ENCODE data around the gene DGKI. TPM values are rescaled to one million over a fixed set of nuclear protein-coding genes. Genes with fewer than 3 reads are reported as not detected.
"Not testable (repeated sequence)": the region's sequence is repeated elsewhere in the genome, so short reads cannot be mapped to it uniquely, and the experiment has no call there.

DGKI gene
- total RNA-seq, 2 experiments from 2014 or later = 0.53 to 0.91 TPM

DNA sequence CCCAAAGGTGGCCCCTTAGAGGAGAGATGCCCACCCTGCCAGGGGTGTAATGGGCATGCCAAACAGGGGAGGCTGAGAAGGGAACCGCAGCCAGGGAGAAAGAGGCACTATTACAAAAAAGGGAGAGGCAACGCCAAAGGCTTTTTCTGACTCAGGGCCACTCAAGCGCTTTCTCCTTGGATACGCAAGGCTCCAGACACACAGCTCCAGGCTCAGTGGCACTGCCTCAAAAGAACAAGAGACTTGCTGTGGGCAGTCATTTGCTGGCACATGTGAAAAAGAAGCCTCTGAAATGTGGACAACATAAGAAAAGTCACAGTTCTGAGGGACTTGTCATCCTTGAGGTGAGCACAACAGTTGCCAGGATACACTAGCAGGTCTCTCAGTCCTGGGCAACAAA lies 128.4 kb downstream of the DGKI start:
- Mint-ChIP-seq H3K9me3 (no peaks in the 10 kb centered on the region), H3K4me3 (no peak overlapping the region), H3K36me3 (ENCODE audit: low read depth) (no peaks in the 10 kb centered on the region), H3K27ac (no peak overlapping the region), H3K4me1 (no peaks in the 10 kb centered on the region), H3K27me3 (peaks cover 3% of the 10 kb centered on the region)
- DNase-seq = no peak
- ChIA-PET CTCF (no interaction called here), POLR2A (no interaction called here)

DNA sequence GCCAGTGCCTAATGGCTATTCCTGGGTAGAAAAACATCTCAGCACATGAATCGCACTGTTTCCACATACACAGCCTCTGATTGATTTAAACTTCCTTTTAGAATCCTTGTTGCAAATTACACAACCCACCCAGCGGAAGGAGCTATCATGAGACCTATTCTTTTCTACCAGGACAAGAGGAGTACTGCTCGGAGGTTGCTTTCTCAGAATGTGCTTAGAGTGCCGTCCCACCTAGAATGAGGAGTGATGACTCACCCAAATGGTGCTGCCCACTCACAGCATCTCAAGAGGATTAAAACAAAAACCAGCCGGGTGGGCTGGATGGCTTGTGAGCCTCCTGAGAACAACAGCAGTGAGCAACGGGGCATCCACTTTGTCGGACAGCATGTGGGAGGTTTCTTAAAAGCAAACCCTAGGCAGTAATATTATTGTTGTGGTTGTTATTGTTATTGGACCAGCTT lies 128.9 kb downstream of the DGKI start:
- no peak for DNase-seq
- ChIA-PET CTCF (no interaction called here), POLR2A (no interaction called here)
- Mint-ChIP-seq H3K27me3 (peaks cover 3% of the 10 kb centered on the region), H3K9me3 (no peaks in the 10 kb centered on the region), H3K4me3 (no peak overlapping the region), H3K27ac (no peak overlapping the region), H3K36me3 (ENCODE audit: low read depth) (no peaks in the 10 kb centered on the region), H3K4me1 (no peaks in the 10 kb centered on the region)

GRCh38 chr7:137717045-137717444 lies 129.7 kb downstream of the DGKI start:
- H3K27me3 Mint-ChIP-seq = peaks cover 3% of the 10 kb centered on the region
- CTCF ChIA-PET = no interaction called here

DNA sequence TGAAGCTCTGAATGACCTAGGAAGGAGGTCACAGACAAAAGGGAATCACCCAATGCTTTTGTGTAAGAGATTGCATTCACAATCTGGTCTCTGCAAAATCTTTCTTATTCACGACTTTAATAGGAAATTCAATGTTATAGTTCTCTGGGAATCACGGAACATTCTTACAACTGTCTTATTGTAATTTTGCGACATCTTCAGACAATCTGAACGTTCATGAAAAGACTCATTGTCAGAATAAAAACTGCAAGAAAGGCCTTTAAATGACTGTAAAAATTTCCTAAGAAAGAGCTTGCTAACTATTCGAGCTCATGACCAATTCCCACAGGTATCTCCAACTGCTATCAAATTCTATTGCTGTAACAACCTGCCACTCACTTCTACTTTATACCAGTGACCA lies 130.7 kb downstream of the DGKI start:
- no peak overlapping the region for H3K4me3 Mint-ChIP-seq
- H3K36me3 Mint-ChIP-seq (ENCODE audit: low read depth) = no peaks in the 10 kb centered on the region
- no peaks in the 10 kb centered on the region for H3K4me1 Mint-ChIP-seq
- no peaks in the 10 kb centered on the region for H3K9me3 Mint-ChIP-seq
- no peak overlapping the region for H3K27ac Mint-ChIP-seq
- ChIA-PET POLR2A (no interaction called here), CTCF (no interaction called here)
- peaks cover 3% of the 10 kb centered on the region for H3K27me3 Mint-ChIP-seq
- no peak for DNase-seq

More at GRCh38 chr7:137717045-137717444, 129.7 kb downstream of the DGKI start:
- no peaks in the 10 kb centered on the region for H3K36me3 Mint-ChIP-seq (ENCODE audit: low read depth)
- no peak overlapping the region for H3K4me3 Mint-ChIP-seq
- H3K4me1 Mint-ChIP-seq = no peaks in the 10 kb centered on the region
- no peak for DNase-seq
- no peak overlapping the region for H3K27ac Mint-ChIP-seq
- H3K9me3 Mint-ChIP-seq = no peaks in the 10 kb centered on the region
- POLR2A ChIA-PET = no interaction called here

DNA sequence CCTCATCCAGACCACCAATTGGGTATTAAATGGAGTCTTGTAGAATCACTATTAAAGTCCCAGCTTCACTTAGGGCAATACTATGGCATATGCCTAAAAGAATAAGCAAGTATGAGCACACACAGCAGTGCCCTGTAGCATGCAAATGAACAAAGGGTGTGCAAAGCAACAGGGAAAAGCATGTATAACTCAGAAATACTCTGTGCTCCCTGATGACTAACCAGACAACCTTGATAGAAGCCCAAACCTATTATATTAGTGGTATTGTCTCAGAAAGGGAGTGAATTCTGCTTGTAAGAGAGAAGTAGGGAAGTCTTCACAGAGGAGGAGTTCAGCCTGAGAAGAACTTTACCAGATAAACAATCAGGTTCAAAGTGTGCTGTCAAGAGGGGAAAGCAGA lies 131.2 kb downstream of the DGKI start:
- H3K27ac Mint-ChIP-seq = no peak overlapping the region
- ChIA-PET POLR2A (no interaction called here), CTCF (no interaction called here)
- no peaks in the 10 kb centered on the region for H3K36me3 Mint-ChIP-seq (ENCODE audit: low read depth)
- DNase-seq = no peak
- no peak overlapping the region for H3K4me3 Mint-ChIP-seq
- H3K27me3 Mint-ChIP-seq = peaks cover 3% of the 10 kb centered on the region
- H3K4me1 Mint-ChIP-seq = no peaks in the 10 kb centered on the region
- H3K9me3 Mint-ChIP-seq = no peaks in the 10 kb centered on the region

DNA sequence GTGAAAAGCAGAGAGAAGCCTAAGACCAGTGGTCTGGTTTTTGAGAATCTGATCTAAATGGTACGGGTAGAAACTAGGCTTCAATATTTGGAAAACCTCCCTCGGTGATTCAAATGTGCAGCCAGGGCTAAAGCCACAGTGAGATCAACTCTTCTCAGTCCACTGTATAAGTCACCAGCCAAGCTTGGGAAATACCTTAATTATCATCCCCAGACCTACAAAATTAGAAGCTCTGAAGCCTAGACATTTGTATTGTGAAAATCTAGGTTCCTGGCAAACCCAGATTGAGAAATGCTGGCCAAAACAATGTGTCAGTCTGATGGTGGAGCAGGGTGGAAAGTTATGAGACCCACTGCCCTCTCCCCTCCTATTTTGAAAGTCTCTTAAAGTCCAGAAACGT lies 131.7 kb downstream of the DGKI start:
- Mint-ChIP-seq H3K4me1 (no peaks in the 10 kb centered on the region), H3K36me3 (ENCODE audit: low read depth) (no peaks in the 10 kb centered on the region), H3K27me3 (peaks cover 3% of the 10 kb centered on the region), H3K27ac (no peak overlapping the region), H3K9me3 (no peaks in the 10 kb centered on the region), H3K4me3 (no peak overlapping the region)
- ChIA-PET CTCF (no interaction called here), POLR2A (no interaction called here)
- DNase-seq = no peak

GRCh38 chr7:137706330-137706729 lies 140.4 kb downstream of the DGKI start:
- H3K36me3 Mint-ChIP-seq (ENCODE audit: low read depth); H3K27me3 Mint-ChIP-seq; H3K4me1 Mint-ChIP-seq; POLR2A ChIA-PET; H3K27ac Mint-ChIP-seq; DNase-seq; CTCF ChIA-PET; H3K9me3 Mint-ChIP-seq; H3K4me3 Mint-ChIP-seq: not testable (repeated sequence)

DNA sequence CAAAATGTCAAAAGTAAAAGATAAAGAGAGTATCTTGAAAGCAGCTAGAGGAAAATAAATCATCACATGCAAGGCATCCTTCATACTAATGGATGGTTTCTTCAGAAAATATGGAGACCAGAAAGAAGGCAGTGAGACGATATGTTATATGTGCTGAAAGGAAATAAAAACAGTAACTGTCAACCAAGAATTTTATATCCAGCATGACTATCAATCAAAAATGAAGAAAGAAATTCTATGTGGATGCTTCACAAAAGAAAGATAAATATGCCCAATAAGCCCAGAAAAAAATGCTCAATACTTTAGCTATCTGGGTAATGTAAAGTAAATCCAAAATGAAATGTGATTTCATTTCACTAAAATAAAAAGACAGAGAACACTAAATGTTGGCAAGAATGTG lies 142.1 kb downstream of the DGKI start:
- Mint-ChIP-seq H3K36me3 (ENCODE audit: low read depth) (no peaks in the 10 kb centered on the region), H3K27ac (no peak overlapping the region), H3K4me3 (no peak overlapping the region), H3K4me1 (no peaks in the 10 kb centered on the region), H3K27me3 (peaks cover 3% of the 10 kb centered on the region), H3K9me3 (peaks cover 4% of the 10 kb centered on the region)
- ChIA-PET POLR2A (no interaction called here), CTCF (no interaction called here)
- no peak for DNase-seq

DNA sequence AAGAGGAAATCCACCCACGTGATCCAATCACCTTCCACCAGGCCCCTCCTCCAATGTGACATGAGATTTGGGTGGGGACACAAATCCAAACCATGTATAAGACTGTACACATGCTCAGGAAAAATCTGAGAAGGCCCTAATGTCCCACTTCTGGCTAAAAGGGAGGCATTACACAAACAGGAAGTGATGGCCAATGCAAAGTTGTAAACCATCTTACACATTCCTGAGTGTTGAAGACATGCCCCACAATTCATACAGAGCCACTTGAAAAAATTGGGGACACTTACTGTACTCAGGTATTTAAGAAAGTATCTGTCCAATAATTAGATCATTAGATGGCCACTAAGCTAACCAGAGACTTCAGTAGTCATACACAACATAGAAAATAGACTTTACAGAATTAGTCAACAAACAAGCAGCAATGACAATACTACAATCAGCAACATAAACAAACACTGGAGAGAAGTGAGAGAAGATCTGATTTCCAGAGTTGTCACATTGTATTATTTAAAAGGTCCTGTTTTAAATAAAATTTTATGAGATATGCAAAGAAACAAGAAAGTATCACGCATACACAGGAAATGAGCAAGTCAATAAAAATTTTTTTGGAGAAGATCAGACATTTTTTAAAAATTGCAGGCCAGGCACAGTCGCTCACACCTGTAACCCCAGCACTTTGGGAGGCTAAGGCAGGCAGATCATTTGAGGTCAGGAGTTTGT lies 143.3 kb downstream of the DGKI start:
- ChIA-PET POLR2A (no interaction called here), CTCF (no interaction called here)
- no peak overlapping the region for H3K4me3 Mint-ChIP-seq
- peaks cover 4% of the 10 kb centered on the region for H3K9me3 Mint-ChIP-seq
- no peaks in the 10 kb centered on the region for H3K36me3 Mint-ChIP-seq (ENCODE audit: low read depth)
- H3K27me3 Mint-ChIP-seq = no peaks in the 10 kb centered on the region
- H3K27ac Mint-ChIP-seq = no peak overlapping the region
- DNase-seq = no peak
- no peaks in the 10 kb centered on the region for H3K4me1 Mint-ChIP-seq

- POLR2A ChIA-PET = no interaction called here
- Mint-ChIP-seq H3K36me3 (ENCODE audit: low read depth) (no peaks in the 10 kb centered on the region), H3K4me1 (no peaks in the 10 kb centered on the region), H3K27ac (no peak overlapping the region), H3K9me3 (no peaks in the 10 kb centered on the region), H3K4me3 (no peak overlapping the region), H3K27me3 (no peaks in the 10 kb centered on the region)
- no peak for DNase-seq
- CTCF ChIA-PET = no interaction called here
These were observed 149.8 kb downstream of the DGKI start for GRCh38 chr7:137696988-137697387.

DNA sequence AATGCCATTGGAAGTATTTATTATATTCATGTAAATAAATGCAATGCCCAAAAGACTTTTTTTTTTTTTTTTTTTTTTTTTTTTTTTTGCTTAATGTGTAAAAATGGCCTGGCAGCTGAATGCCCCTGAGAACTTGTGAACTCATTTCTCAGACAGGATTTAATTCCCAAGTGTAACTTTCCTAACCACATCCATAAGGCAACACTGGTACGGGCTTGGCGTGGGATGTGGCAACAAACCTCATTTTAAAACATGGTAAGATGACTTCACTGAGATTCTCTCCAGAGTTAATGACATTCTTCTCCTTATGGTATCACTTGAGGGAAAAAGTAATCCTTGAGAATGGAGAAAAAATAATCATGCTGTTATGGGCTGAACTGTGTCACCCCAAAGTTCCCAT lies 150.4 kb downstream of the DGKI start:
- DNase-seq = no peak
- Mint-ChIP-seq H3K27ac (no peak overlapping the region), H3K36me3 (ENCODE audit: low read depth) (no peaks in the 10 kb centered on the region), H3K4me1 (no peaks in the 10 kb centered on the region), H3K27me3 (no peaks in the 10 kb centered on the region), H3K4me3 (no peak overlapping the region), H3K9me3 (no peaks in the 10 kb centered on the region)
- CTCF ChIA-PET = no interaction called here
- POLR2A ChIA-PET = no interaction called here

DNA sequence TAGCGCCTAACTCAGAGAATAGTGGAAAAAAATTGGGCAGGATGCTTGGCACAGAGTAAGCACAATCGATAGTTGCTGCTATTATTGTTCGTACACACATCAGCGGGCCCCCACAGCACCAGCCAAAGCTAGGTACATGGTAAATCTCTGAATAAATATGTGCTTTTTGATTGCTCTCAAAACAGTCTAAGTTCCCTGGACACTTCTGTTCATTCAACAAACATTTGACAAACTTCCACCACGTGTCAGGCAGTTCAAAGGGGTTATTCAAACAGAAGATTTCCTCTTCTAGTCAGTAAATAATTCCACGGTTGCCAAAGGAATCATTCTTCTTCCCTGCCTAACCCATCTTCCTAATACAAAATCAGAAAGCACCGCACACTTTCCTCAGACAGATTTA lies 150.8 kb downstream of the DGKI start:
- DNase-seq = no peak

DNA sequence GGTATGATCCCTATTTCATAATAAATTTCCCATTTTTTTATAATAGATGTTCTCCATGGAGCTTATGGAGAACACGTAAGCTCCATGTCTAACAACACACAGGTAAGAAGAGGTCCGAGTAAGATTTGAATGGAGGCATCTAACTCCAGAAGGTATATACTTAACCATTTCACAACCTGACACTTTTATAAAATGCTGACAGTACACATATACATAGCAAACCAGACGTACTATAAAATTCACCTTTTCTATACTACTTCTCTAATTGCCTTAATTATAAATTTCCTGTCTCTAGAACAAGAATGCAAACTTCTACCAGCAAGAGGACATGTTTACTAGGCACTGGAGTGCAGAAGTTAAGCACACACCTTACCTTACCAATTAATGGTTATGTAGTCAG lies 151.3 kb downstream of the DGKI start:
- POLR2A ChIA-PET = no interaction called here
- Mint-ChIP-seq H3K4me1 (no peaks in the 10 kb centered on the region), H3K4me3 (no peak overlapping the region), H3K36me3 (ENCODE audit: low read depth) (no peaks in the 10 kb centered on the region), H3K27ac (no peak overlapping the region), H3K27me3 (no peaks in the 10 kb centered on the region), H3K9me3 (no peaks in the 10 kb centered on the region)
- DNase-seq = no peak
- CTCF ChIA-PET = no interaction called here

More for the DNA sequence above, 150.8 kb downstream of the DGKI start:
- Mint-ChIP-seq H3K9me3 (no peaks in the 10 kb centered on the region), H3K27ac (no peak overlapping the region), H3K4me1 (no peaks in the 10 kb centered on the region), H3K4me3 (no peak overlapping the region), H3K36me3 (ENCODE audit: low read depth) (no peaks in the 10 kb centered on the region), H3K27me3 (no peaks in the 10 kb centered on the region)
- CTCF ChIA-PET = no interaction called here
- POLR2A ChIA-PET = no interaction called here

DNA sequence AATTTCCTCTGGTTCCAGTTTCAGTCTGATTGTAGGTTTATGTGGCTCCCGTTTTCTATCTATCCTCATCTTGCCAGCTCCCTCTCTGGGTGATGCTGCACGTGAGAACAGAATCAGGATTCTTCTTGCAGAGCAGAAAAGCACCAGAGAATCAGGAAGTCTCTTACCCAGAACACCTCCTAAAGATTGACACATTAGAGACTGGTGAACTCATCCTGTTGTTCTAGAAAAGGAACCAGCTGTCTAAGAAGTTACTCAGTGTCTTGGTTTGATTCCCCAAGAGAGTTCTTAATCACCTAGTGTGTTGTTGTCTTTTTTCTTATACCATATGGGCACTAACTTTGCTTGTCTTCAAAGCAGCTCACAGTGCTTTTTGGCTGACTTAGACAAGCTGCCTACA lies 152.4 kb downstream of the DGKI start:
- no peaks in the 10 kb centered on the region for H3K27me3 Mint-ChIP-seq
- no peaks in the 10 kb centered on the region for H3K36me3 Mint-ChIP-seq (ENCODE audit: low read depth)

More for the DNA sequence above, 152.4 kb downstream of the DGKI start:
- ChIA-PET CTCF (no interaction called here), POLR2A (no interaction called here)
- DNase-seq = no peak
- Mint-ChIP-seq H3K27ac (no peak overlapping the region), H3K4me1 (no peaks in the 10 kb centered on the region), H3K9me3 (no peaks in the 10 kb centered on the region), H3K4me3 (no peak overlapping the region)

Measured in activated CD4-positive, alpha-beta memory T cell treated with anti-CD3 and anti-CD28 coated beads, Interleukin-2, amount 10 ng/mL, durations not matched to agents 7 days and 5 days (primary cell).